ENCODE data around the gene SLC22A23. TPM values are rescaled to one million over a fixed set of nuclear protein-coding genes. Genes with fewer than 3 reads are reported as not detected.

The SLC22A23 gene
- total and polyA plus RNA-seq, 8 donors, result 4.9 to 27.9 (median 14.2) TPM

DNA sequence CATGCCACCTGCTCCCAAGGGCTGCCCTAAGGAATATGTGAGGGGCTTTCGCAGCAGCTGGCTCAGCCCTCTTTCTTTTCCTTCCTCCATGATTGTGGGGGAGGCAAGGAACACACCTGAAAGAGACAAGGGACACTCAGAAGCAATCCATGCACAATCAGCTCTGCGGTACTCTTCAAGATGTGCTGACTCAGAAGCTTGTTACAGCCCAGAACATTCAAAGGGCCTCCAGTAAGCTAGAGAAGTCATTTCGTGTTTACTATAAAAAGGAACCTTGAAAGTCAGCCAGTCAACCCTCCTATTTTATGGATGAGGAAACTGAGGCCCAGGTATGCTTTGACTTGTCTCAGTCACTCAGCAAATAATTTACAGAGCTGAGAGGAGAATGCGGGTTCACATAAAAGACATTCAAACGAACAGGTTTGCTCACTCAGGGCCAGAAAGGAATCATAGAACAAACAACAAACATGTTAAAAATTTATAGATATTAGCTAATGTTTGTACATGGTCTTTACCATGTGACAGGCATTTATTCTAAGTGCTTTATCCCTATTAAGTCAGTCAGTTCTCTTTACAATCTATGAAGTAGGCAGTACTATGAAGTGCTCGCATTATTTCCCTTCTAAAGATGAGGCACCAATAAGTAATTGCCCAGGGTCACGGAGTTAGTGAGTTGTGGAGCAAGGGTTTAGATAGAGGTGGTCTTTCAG is 37.7 kb upstream of the SLC22A23 start:
- H3K27me3 ChIP-seq, result no peaks in the 10 kb centered on the region
- ATAC-seq (no peak), FAIRE-seq (no peak), DNase-seq (no peak)
- no peaks in the 10 kb centered on the region for H3K4me1 ChIP-seq
- no peak overlapping the region for H3K27ac ChIP-seq
- intact Hi-C loops (cut with DNase I), result no loop called here
- H3K4me3 ChIP-seq, result no peak overlapping the region
- WGBS, 2 donors, result 69 to 71% methylated on average over 7 of the region's 7 CpGs
- H3K9me3 ChIP-seq, result no peaks in the 10 kb centered on the region
- TF ChIP-seq, protein P1, sequence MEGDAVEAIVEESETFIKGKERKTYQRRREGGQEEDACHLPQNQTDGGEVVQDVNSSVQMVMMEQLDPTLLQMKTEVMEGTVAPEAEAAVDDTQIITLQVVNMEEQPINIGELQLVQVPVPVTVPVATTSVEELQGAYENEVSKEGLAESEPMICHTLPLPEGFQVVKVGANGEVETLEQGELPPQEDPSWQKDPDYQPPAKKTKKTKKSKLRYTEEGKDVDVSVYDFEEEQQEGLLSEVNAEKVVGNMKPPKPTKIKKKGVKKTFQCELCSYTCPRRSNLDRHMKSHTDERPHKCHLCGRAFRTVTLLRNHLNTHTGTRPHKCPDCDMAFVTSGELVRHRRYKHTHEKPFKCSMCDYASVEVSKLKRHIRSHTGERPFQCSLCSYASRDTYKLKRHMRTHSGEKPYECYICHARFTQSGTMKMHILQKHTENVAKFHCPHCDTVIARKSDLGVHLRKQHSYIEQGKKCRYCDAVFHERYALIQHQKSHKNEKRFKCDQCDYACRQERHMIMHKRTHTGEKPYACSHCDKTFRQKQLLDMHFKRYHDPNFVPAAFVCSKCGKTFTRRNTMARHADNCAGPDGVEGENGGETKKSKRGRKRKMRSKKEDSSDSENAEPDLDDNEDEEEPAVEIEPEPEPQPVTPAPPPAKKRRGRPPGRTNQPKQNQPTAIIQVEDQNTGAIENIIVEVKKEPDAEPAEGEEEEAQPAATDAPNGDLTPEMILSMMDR (IDR thresholded peaks at IDR 0.05), result no peak
- H3K36me3 ChIP-seq, result no peaks in the 10 kb centered on the region

DNA sequence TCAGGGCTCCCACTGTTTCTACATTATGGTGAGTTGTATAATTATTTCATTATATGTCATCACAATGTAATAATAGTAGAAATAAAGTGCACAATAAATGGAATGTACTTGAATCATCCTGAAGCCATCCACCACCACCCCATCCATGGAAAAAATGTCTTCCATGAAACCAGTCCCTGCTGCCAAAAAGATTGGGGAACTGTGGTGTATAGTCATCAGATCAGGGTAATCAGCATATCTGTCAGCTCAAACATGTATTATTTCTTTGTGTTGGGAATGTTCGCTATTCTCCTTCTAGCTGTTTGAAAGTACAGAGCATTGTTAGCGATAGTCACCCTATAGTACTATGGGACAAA is 33.8 kb upstream of the SLC22A23 start:
- no peaks in the 10 kb centered on the region for H3K9me3 ChIP-seq
- TF ChIP-seq, protein P1 (IDR thresholded peaks at IDR 0.05), result no peak
- no peaks in the 10 kb centered on the region for H3K27me3 ChIP-seq
- 98% methylated on average over 2 of the region's 2 CpGs for WGBS, 2 donors
- H3K4me3 ChIP-seq, result no peak overlapping the region
- no peaks in the 10 kb centered on the region for H3K36me3 ChIP-seq
- intact Hi-C loops (cut with DNase I), result no loop called here
- ATAC-seq, result no peak
- FAIRE-seq, result no peak
- no peaks in the 10 kb centered on the region for H3K4me1 ChIP-seq
- no peak for DNase-seq
- H3K27ac ChIP-seq, result no peak overlapping the region

DNA sequence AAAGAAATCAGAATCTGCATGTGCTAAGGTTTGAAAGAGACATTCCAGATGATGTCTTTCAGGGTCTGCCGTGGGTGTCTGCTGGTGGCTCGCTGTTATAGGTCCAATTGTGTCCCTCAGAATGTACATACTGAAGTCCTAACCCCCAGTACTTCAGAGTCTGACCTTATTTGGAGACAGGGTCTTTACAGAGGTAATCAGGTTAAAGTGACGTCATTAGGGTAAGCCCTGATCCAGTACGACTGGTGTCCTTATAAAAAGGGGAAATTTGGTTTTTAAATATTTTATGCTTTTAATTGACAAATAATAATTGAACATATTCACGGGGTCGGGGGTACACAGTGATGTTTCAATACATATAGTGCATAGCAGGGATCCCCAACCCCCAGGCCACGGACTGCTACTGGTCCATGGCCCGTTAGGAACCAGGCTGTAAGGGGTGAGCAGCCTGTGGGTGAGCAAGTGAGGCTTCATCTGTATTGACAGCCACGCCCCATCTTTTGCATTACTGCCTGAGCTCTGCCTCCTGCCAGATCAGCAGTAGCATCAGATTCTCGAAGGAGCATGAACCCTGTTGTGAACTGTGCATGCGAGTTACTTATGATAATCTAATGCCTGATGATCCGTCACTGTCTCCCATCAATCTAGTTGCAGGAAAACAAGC is 33.2 kb upstream of the SLC22A23 start:
- DNase-seq (no peak), ATAC-seq (no peak), FAIRE-seq (no peak)
- WGBS, 2 donors, result 73 to 81% methylated on average over 12 of the region's 12 CpGs
- H3K36me3 ChIP-seq, result no peaks in the 10 kb centered on the region
- H3K27ac ChIP-seq, result no peak overlapping the region
- intact Hi-C loops (cut with DNase I), result no loop called here
- H3K27me3 ChIP-seq, result no peaks in the 10 kb centered on the region
- H3K9me3 ChIP-seq, result no peaks in the 10 kb centered on the region
- TF ChIP-seq, protein P1 (IDR thresholded peaks at IDR 0.05), result no peak
- H3K4me3 ChIP-seq, result no peak overlapping the region
- no peaks in the 10 kb centered on the region for H3K4me1 ChIP-seq

DNA sequence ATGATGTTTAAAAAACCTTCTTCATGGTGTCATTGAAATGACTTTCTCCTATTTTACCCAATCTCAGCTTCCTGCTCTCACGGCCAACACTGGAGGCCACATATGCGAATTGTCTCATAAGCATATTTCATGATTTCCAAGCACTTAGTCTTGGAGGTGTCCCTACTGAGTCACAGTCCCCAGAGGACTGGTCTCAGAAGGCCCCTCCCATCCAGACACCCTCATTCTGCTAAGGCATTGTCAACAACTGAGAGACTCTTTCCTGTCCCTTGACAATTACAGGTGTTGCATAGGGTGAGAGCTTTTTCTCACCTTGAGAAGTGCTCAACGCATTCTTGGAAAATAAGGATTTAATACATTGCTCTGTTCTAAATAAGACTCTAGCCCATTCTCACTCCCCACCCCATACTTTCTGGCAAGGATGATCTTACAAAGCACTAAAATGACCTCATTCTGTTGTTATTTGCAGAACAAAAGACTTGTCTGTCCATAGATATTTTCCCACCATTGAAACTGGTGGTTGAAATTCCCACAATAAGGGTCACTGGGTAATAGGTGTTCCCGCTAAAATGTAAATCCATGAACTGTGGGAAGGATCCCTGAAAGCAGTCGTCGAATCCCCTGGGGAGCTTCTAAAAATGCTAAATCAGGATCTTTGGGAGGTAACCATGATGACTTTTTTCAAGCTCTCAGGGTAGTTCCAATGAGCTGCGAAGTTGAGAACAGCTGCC is 32.3 kb upstream of the SLC22A23 start:
- Histone ChIP-seq H3K36me3 (no peaks in the 10 kb centered on the region), H3K4me3 (no peak overlapping the region), H3K4me1 (no peaks in the 10 kb centered on the region), H3K9me3 (no peaks in the 10 kb centered on the region), H3K27ac (no peak overlapping the region), H3K27me3 (no peaks in the 10 kb centered on the region)
- ATAC-seq (no peak), DNase-seq (no peak), FAIRE-seq (no peak)
- TF ChIP-seq, protein P1 (IDR thresholded peaks at IDR 0.05), result no peak
- intact Hi-C loops (cut with DNase I), result no loop called here
- 71 to 73% methylated on average over 7 of the region's 7 CpGs for WGBS, 2 donors
